Hypothalamus (tissue), 51 donors: Measurements from ENCODE around the gene PLA2G2C.

ENCODE experiments used
- DNase-seq, 51 donors: peaks; one replicate each; lab custom pipeline; 2025; lab: John Stamatoyannopoulos, UW

Gene PLA2G2C

DNA sequence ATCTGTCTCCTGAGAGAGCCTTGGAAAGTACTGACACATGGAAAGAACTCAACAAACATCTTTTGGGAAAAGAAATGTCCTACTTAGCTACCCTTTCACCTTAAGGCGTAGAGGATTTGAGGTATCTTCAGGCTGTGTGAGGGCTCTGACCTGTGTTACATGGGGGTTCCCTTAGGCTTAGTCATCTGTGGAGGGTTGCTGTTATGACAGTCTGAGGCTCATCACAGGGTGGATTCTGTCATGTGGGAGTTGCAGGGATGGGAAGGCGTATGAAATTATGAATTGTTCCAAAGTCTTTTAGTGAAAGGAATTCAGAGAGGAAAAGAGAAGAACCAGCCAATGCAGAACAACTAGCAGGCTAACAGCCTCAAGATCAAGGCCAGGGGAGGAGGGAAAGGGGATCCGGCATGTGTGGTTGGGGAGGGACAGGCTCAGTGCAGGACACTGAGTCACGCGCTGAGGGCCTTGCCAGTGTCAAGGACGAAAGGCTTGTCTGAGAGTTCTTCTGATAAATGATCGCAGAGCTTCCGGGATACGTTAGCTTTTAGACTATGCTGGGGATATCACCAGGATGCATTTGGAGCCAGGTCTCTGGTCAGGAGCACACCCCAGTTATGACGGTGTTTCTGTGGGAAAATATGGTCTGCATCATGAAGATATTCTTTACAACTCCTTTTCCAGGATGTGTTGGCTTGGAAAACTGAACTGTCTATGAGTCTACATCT is 24.6 kb upstream of the PLA2G2C start:
- peak in 1 of 51 donors; percentile 18 for DNase-seq

DNA sequence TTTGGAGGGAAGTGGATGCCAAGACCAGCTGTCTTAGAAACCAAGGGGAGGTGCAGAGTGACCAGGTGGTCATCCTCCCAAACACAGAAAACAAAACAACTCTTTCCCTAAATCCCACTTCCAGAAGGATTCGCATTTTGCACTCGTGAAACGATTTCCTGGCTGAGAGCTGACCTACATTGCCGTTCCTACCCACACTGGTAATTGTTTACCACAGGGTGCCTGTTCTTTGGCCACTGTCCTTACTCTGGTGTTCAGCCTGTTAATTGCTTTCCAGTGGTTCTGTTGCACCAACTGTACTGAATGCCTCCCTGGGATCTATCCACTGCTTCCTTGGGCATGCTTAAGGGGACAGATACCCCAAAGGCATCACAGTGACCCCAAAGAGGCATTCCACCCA is 23.2 kb upstream of the PLA2G2C start:
- no peak for DNase-seq

DNA sequence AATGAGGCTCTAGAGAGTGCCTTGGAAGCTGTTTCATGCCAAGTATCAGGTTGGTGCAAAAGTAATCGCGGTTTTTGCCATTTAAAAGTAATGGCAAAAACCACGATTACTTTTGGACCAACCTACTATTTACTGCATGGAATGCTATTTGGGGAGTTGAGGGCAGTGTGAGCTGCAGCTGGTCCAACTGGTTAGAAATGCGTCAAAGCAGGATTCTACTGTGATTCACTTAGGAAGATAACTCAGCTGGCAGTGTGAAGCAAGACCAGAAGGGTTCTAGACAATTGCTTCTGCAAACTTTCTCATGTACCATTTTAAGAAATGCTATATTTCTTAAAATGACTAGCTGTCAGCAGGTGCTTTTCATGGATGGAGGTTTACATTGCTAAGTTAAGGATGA is 21.2 kb upstream of the PLA2G2C start:
- no peak for DNase-seq

DNA sequence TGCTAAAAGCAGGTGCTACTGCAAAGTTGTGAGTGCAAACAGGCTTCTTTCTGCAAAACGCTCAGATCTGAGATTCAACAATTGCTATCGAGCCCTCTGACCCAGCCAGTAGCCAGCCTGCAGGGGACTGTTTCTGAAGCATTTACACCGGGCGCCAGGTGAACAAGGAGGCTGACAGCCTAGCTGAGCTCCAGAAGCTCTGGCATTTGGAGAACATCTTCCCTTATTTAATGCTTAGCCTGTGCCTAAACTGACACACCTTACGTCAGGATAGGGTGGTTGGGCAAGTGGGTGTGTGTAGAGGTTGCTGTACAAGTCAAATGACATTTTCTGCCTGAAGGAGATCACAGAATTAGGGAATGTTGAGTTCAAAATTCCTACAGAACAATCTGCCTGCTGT is 15.8 kb upstream of the PLA2G2C start:
- DNase-seq: no peak

DNA sequence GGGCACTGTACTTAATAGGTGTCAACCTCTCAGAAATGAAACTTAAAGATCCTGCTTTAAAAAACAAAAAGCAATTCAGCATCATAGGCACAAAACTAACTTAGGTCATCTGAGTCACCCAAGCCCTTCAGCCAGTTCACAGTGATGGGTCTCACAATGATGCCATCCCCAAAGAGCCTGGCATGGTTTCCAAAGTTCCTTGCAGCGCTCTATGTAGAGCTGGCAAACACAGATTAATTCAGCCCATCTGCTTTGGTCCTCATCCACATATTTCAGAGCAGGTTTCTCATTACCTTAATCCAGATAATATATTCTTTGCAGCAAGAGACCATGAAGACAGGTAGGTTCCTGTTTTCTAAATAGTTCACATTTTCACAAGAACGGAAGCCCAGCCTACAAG is 14.6 kb upstream of the PLA2G2C start:
- no peak for DNase-seq

DNA sequence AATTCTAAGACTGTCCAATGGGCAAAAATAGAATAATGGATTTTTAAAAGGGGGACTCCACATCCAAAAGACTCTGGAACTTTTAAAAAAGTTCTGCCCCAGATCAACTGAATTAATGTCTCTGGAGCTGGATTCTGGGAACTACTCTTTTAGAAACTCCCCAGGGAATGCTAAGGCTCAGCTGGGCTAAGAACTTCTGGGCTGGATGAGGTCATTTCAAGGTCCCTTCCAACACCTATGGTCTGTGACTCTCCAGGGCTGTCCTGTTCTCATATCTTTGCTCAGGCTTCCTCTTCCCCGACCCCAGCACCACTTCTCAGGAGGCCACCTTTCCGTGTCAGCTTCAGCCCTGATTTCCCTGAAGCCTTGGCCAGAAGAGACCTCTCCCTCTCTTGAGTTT is 13.5 kb upstream of the PLA2G2C start:
- no peak for DNase-seq

DNA sequence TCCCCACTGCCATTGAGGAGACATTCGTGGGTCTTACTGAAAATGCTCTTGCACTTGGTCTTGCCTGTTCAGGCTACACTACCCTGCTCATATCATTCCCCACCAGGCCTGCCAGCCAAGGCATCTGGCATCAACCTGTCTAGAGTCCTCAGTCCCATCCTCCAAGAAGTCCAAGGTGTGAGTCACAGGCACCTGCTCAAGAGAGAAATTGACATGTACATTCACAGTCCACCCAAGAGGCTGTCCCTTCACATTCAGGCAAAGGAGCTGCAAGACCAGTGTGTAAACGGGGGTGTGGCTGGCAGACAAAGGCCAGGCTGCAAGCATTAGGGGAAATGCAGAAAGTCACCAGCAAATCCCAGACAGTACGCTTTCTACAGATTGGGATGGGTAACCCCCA is 13.1 kb upstream of the PLA2G2C start:
- DNase-seq: no peak

DNA sequence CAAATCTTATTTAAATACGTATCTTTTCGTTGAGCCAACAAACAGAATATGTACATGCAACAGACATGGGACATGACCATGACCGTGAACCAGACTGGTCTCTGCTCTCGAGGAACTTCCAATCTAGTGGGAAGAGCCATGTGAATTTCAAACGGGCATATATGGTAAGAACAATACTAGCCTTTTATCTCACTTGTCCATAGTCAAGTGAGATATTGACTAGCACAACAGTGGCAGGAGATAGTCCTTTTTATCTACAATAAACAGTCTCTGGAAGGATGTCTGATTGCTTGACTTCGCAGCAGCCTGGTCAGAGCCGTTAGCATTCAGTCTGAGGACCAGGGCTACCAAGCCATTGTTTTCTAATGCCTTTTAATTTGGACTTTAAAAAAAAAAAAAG is 12.6 kb upstream of the PLA2G2C start:
- no peak for DNase-seq

DNA sequence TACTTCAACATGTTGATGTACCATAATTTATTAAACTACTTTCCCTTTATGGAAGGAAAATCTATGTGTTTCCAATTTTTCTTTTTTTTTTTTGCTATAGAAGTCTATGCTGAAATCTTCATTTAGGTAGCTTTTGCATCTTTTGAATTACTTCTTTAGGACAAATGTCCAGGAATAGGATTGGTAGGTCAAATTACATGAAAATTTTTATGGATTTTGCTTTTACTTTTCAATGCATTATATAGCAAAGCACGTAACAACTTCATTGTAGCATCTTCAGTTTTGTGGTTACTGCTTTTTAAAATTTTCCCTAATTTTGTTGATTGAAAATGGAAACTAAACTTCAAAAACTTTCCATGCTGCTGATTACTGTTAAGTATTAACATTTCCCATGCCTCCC is 12.0 kb upstream of the PLA2G2C start:
- no peak for DNase-seq

DNA sequence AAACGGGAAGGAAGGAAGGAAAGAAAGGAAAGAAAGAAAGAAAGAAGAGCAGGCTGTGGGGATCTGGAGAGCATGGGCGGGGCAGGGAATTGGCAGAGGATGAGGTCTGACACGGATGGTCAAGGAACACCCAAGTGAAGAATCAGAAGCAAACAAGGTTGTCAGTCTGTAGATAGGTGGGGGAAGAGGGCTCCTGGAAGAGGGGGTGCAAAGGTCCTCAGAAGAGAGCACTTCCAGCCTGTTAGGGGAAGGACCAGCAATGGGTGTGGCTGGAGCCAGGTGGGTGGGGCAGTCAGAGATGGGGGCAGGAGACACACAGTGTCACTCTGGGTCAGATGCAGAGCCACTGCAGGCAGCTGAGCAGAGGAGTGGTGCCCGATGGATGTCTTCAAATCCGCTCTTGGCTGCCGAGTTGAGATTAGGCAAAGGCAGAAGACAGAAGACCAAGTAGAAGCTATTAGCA is 11.0 kb upstream of the PLA2G2C start:
- no peak for DNase-seq

DNA sequence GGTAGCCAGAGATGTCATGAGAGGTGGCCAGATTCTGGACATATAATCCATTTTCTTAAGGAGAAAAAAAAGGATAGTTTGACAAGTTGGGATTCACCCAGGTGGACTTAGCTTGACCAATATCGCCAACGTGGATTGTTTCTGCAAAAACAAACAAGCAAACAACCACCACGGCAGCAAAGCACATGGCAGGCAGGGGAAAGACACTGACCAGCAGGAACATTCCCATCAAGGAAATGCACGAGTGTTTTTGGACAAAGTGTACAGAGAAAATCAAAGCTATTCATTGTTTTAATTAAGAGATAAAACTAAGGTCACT is 9.1 kb upstream of the PLA2G2C start:
- no peak for DNase-seq

DNA sequence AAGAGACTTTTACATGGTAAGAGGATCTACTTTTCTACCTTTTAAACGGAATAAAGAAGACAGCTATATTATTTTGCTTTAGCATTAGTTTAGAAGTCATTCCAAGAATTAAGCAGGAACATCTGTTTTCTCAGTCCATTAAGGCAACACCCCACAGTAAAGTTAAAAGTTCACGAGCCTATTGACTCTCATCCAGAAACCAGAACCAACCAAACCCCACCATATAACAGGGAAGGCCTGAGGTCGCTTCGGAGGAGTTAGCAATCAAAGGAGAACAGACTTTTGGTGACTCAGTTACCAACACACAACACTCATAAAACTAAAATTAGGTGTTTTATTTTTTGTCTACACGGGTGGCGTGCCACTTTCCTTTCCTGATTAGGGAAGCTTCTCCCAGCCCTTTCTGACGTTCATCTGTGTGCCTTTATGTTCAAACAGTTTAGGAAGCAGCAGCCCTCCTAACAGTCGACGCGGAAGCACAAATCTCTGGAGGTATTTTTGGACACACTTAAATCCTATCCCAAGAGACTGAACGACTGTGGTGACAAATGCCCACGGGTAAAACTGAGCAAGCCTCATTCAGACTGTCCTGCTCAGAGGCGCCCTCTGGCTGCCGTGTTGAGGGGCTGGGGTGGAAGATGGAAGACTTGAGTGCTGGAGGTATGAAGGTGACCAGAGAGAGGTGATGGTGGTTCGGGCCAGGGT is 8.6 kb upstream of the PLA2G2C start:
- DNase-seq: peak in 29 of 51 donors; percentile 5 to 60 (median 29)

DNA sequence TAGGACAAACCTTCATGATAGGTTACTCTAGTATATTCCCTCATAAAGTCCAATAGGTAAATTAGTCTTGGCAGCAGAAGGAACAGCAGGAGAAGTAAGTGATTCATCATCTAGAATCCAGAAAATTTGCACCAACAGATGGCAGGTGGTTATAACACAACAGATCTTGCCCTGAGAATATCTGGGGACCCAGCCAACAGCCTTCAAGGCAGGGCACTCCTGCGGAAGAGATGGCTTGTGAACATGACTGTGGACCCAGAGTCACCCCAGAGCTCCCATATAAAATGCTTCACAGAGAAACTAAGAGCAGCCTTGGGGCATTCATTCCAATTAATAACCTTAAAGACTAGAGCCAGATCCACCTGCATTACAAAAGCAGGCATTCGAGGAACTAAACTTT is 7.9 kb upstream of the PLA2G2C start:
- DNase-seq: no peak

DNA sequence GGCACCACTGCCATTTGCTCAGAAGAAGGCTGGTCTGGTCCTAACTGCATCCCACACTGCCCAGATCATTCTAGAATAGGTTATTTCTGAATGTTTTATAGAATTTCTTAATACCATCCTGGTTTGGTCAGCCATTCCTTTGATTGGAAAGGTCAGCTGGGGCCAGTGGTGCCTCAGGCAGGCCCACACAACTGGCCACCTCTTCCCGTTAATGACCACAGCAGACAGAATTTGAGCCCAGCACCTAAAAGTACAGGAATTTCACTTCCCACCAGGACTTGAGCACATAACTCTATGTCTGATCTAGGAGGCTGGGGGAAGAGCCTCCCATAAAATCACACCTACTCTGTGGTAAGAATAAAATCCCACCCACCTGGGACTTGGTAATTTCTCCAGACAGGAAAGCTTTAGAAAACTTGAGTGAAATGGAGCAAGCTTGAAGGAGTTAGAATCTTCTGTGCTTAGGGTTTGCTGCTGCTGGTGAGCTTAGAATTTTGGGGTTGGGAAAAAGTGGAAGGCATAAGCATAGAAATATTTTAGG is 6.6 kb upstream of the PLA2G2C start:
- no peak for DNase-seq

DNA sequence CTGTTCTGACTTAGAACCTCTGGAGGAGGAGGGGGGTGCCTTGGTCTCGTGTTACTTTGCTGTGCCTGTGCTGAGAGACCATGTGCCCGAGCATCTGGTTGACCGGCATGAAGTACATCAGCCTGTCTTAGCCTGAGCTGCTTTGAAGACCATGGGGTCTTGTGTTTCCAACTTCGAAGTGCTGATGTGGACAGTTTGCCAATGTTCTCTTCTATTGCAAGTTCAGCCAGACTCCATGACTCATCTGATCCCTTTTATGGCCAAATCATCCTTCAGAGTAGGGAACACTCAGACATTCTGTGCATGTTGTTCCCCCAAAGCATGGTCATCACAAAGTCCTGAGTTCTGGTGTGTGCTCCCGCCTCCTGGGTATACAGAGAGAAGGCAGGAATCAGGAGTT is 6.0 kb upstream of the PLA2G2C start:
- DNase-seq: no peak

DNA sequence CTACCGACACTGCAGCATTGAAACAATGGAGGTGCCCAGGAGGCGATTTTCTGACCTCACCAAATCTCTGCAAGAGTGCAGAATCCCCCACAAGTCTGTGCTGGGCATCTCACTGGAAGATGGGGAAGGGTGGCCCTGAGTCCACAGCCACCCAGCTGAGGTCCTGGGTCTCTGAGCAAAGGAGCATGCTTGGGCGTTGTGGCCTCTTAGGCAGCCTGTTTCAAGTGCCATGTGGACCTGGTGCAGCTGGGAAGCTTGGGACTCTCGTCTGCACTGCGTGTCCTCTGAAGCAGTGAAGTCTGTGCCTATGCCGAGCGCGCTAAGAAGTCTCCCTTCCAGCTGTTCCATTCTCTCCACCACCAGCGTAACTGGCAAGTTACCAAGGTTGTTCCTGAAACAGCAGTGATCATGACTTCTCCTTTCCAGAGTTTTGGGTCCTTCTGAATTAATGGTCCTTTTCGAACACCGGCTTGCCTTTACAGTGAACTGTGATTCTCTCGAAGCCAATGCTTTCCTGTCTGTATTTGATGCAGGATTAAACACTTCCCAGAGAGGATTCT is 5.0 kb upstream of the PLA2G2C start:
- no peak for DNase-seq

DNA sequence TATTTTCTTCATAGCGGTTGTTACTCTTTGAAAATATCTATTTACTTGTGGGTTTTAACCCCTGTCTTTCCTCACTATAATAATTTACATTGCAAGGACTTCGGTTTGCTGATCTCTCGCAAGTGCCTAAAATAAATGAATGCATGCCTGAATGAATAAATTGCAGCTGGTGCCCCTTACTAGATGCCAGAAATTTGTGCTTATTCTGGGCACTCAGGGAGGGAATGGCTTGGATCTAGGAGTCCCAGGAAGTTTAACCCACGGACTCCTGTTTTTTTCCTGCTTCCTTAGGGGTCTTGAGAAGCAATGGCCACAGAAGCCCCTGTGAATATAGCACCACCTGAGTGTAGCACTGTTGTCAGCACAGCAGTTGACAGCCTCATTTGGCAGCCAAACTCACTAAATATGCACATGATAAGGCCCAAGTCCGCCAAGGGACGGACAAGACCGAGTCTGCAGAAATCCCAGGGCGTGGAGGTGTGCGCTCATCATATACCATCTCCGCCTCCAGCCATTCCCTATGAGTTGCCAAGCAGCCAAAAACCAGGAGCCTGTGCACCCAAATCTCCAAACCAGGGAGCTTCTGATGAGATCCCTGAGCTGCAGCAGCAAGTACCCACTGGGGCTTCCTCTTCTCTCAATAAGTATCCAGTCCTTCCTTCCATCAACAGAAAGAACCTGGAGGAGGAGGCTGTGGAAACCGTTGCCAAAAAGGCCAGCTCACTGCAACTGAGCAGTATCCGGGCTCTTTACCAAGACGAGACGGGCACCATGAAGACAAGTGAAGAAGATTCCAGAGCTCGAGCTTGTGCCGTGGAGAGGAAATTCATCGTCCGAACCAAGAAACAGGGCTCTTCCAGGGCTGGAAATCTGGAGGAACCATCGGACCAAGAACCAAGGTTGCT is 4.2 kb upstream of the PLA2G2C start:
- DNase-seq: peak in 2 of 51 donors; percentile 25 to 31

DNA sequence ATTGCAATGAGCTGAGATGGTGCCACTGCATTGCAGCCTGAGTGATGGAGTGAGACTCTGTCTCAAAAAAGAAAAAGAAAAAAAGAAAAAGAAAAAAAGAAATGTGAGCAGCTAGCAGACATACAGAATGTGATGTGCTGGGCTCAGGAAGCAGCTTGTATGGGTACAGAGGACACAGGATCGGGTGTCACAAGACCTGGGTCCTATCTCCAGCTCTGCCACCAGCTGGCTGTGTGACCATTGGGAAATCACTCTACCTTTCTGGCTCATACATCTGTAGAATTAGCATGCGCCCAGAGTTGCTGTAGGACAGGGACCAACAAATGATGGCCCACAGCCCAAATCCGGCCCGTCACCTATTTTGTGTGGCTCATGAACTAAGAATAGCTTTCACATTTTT is 3.3 kb upstream of the PLA2G2C start:
- DNase-seq: no peak

DNA sequence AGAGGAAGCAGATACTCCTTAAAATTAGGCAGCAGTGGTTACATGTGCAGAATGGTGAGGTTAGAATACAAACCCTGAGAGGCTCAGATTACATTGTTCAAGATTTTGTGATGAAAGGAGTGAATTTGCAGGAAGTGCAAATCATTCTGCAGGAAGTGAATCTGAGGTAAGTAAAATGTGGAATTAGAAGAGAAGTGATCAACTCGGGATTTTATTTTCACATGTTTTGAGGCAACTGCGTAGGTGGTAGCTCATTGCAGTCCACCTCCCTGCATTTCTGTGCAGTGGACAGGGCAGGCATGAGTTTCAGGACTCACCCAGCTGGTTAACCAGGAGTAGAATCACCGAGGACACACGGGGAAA is 2.1 kb upstream of the PLA2G2C start:
- no peak for DNase-seq

DNA sequence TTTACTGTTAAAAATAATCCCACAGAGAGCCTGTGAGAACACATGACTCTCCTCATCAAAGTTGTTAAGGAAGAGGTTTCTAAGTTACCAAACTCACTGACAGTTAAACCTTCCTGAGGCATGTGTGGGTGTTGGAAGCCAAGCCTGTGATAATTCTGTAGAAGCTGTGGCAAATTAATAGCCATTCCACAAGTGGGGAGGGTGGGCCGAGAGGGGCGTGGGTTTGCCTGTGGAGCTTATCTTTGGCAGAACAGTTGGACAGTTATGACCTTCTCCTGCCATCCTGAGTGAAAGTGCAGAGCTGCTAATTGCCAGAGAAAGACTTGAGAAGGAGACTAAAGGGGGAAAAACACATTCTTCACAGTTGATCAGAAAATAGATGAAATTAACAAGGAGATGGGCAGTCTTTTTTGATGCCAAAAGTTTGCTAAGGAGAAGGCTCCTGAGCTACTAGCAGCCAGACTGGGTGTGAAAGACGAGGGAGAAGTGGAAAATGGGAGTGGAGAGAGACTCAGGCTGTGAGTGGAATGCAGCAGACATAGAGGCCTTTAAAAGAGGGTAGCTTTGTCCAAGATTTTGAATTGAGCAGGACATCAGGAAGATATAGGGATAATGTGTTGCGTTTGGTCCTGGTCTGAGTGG is 1.6 kb upstream of the PLA2G2C start:
- peak in 1 of 51 donors; percentile 73 for DNase-seq
